ENCODE results near the gene SLC12A7. TPM values are rescaled to one million over a fixed set of nuclear protein-coding genes. Genes with fewer than 3 reads are reported as not detected.

SLC12A7 gene
- total RNA-seq, 1 donor from 2014 or later: 30.5 TPM

GRCh38 chr5:1045960-1046560 lies 65.8 kb downstream of the SLC12A7 start:
- FAIRE-seq (no peak), DNase-seq (ENCODE audit: low read depth) (no peak)
- Histone ChIP-seq H3K4me1 (ENCODE audit: insufficient read depth, low read length) (no peaks in the 10 kb centered on the region), H3K27me3 (ENCODE audit: insufficient read depth, low read length) (no peaks in the 10 kb centered on the region), H3K9ac (ENCODE audit: low read length) (no peak overlapping the region), H3K36me3 (ENCODE audit: insufficient read depth, low read length) (no peaks in the 10 kb centered on the region), H3K79me2 (ENCODE audit: insufficient read depth, low read length) (no peaks in the 10 kb centered on the region), H4K20me1 (ENCODE audit: insufficient read depth, low read length) (no peaks in the 10 kb centered on the region), H3K4me2 (ENCODE audit: low read length) (no peak overlapping the region), H3K9me3 (ENCODE audit: insufficient read depth, low read depth, low read length) (peaks cover 30% of the 10 kb centered on the region), H3K4me3 (ENCODE audit: insufficient read depth, low read depth, low read length) (no peak overlapping the region), H3K27ac (ENCODE audit: low read depth, low read length) (no peak overlapping the region), H2AFZ (ENCODE audit: low read depth, low read length) (no peak overlapping the region)
- TF ChIP-seq CTCF (IDR thresholded peaks at IDR 0.05; ENCODE audit: insufficient read depth, low read depth, low read length) (no peak), EZH2 (IDR thresholded peaks at IDR 0.05; ENCODE audit: insufficient read depth, low read length) (no peak)
- Mint-ChIP-seq H3K4me1 (ENCODE audit: low read depth, unreplicated experiment) (no peaks in the 10 kb centered on the region), H3K9me3 (ENCODE audit: unreplicated experiment) (peaks cover 20% of the 10 kb centered on the region), H3K36me3 (ENCODE audit: low read depth, unreplicated experiment) (peaks cover 3% of the 10 kb centered on the region), H3K27me3 (ENCODE audit: low read depth, unreplicated experiment) (peaks cover 13% of the 10 kb centered on the region), H3K27ac (ENCODE audit: unreplicated experiment) (no peak overlapping the region), H3K4me3 (ENCODE audit: unreplicated experiment) (no peak overlapping the region)

- Histone ChIP-seq H4K20me1 (ENCODE audit: insufficient read depth, low read length) (no peaks in the 10 kb centered on the region), H3K4me1 (ENCODE audit: insufficient read depth, low read length) (no peaks in the 10 kb centered on the region), H3K27ac (ENCODE audit: low read depth, low read length) (no peak overlapping the region), H3K9me3 (ENCODE audit: insufficient read depth, low read depth, low read length) (peaks cover 38% of the 10 kb centered on the region), H3K4me2 (ENCODE audit: low read length) (no peak overlapping the region), H2AFZ (ENCODE audit: low read depth, low read length) (no peak overlapping the region), H3K36me3 (ENCODE audit: insufficient read depth, low read length) (no peaks in the 10 kb centered on the region), H3K79me2 (ENCODE audit: insufficient read depth, low read length) (no peaks in the 10 kb centered on the region), H3K9ac (ENCODE audit: low read length) (no peak overlapping the region), H3K27me3 (ENCODE audit: insufficient read depth, low read length) (no peaks in the 10 kb centered on the region), H3K4me3 (ENCODE audit: insufficient read depth, low read depth, low read length) (no peak overlapping the region)
- peaks cover 25% of the 10 kb centered on the region for H3K9me3 Mint-ChIP-seq (ENCODE audit: unreplicated experiment)
- DNase-seq (ENCODE audit: low read depth) (no peak), FAIRE-seq (no peak)
- no peak overlapping the region for H3K4me3 Mint-ChIP-seq (ENCODE audit: unreplicated experiment)
- H3K36me3 Mint-ChIP-seq (ENCODE audit: low read depth, unreplicated experiment): peaks cover 2% of the 10 kb centered on the region
- H3K4me1 Mint-ChIP-seq (ENCODE audit: low read depth, unreplicated experiment): no peaks in the 10 kb centered on the region
- H3K27me3 Mint-ChIP-seq (ENCODE audit: low read depth, unreplicated experiment): peaks cover 15% of the 10 kb centered on the region
- TF ChIP-seq CTCF (IDR thresholded peaks at IDR 0.05; ENCODE audit: insufficient read depth, low read depth, low read length) (no peak), EZH2 (IDR thresholded peaks at IDR 0.05; ENCODE audit: insufficient read depth, low read length) (no peak)
- no peak overlapping the region for H3K27ac Mint-ChIP-seq (ENCODE audit: unreplicated experiment)
Observed at GRCh38 chr5:1044117-1044516, 67.7 kb downstream of the SLC12A7 start.

- no peak for FAIRE-seq
- Histone ChIP-seq H3K4me3 (ENCODE audit: insufficient read depth, low read depth, low read length) (no peak overlapping the region), H3K27ac (ENCODE audit: low read depth, low read length) (no peak overlapping the region), H3K27me3 (ENCODE audit: insufficient read depth, low read length) (no peaks in the 10 kb centered on the region), H3K9me3 (ENCODE audit: insufficient read depth, low read depth, low read length) (peaks cover 42% of the 10 kb centered on the region), H3K4me2 (ENCODE audit: low read length) (no peak overlapping the region), H3K4me1 (ENCODE audit: insufficient read depth, low read length) (no peaks in the 10 kb centered on the region), H3K79me2 (ENCODE audit: insufficient read depth, low read length) (no peaks in the 10 kb centered on the region), H2AFZ (ENCODE audit: low read depth, low read length) (no peak overlapping the region), H3K36me3 (ENCODE audit: insufficient read depth, low read length) (no peaks in the 10 kb centered on the region), H4K20me1 (ENCODE audit: insufficient read depth, low read length) (no peaks in the 10 kb centered on the region), H3K9ac (ENCODE audit: low read length) (no peak overlapping the region)
- no peak for DNase-seq (ENCODE audit: low read depth)
- Mint-ChIP-seq H3K4me1 (ENCODE audit: low read depth, unreplicated experiment) (no peaks in the 10 kb centered on the region), H3K27ac (ENCODE audit: unreplicated experiment) (no peak overlapping the region), H3K4me3 (ENCODE audit: unreplicated experiment) (no peak overlapping the region), H3K27me3 (ENCODE audit: low read depth, unreplicated experiment) (peaks cover 18% of the 10 kb centered on the region), H3K36me3 (ENCODE audit: low read depth, unreplicated experiment) (peaks cover 4% of the 10 kb centered on the region), H3K9me3 (ENCODE audit: unreplicated experiment) (peaks cover 25% of the 10 kb centered on the region)
- TF ChIP-seq CTCF (IDR thresholded peaks at IDR 0.05; ENCODE audit: insufficient read depth, low read depth, low read length) (no peak), EZH2 (IDR thresholded peaks at IDR 0.05; ENCODE audit: insufficient read depth, low read length) (no peak)
Observed at GRCh38 chr5:1043327-1043726, 68.5 kb downstream of the SLC12A7 start.

Data from astrocyte (in vitro differentiated cells and primary cell).